Right lobe of liver (tissue), 6 donors: ENCODE data around the gene GPC5. TPM values are rescaled to one million over a fixed set of nuclear protein-coding genes. Genes with fewer than 3 reads are reported as not detected.

Source experiments
- ATAC-seq, 4 donors: fragments of 200-7000 bp; cut with Tn5 transposase; one replicate each; pipeline ENCODE4 v1.9.1; 2020; ENCODE audit warnings: mild to moderate bottlenecking in 4 of 4, moderate library complexity in 4 of 4
- DNase-seq, 3 donors: peaks; one replicate each; pipeline ENCODE4 v3.0.0-alpha.2; 2020
- H3K27ac ChIP-seq, 3 donors: fragments of 200-600 bp; one replicate each; pipeline ENCODE4 v1.8.0; 2022
- H3K27me3 ChIP-seq, 2 donors: fragments of 200-600 bp; one replicate each; pipeline ENCODE4 v1.8.0; 2022
- H3K36me3 ChIP-seq, 4 donors: fragments of 200-600 bp; sonication (generic) in 1 of 4; one replicate each; pipeline versions ENCODE4 v1.5.1 to v1.8.0; 2017 to 2022; ENCODE audit warnings: control low read depth in 1 of 4
- H3K4me1 ChIP-seq, 4 donors: fragments of 200-600 bp; sonication (generic) in 1 of 4; one replicate each; pipeline versions ENCODE4 v1.5.1 to v1.8.0; 2017 to 2022; ENCODE audit warnings: control low read depth in 1 of 4
- H3K4me3 ChIP-seq, 3 donors: fragments of 200-600 bp; one replicate each; pipeline ENCODE4 v1.8.0; 2022
- H3K9me3 ChIP-seq, 4 donors: fragments of 200-600 bp; sonication (generic) in 1 of 4; one replicate each; pipeline versions ENCODE4 v1.5.1 to v1.8.0; 2017 to 2022; ENCODE audit warnings: control low read depth in 1 of 4
- POLR2A ChIP-seq: fragments of 450-650 bp; IDR thresholded peaks from one replicate; pipeline ENCODE4 v1.6.1; 2017; ENCODE audit warnings: antibody characterized with exemption, mild to moderate bottlenecking
- WGBS: methylation state at CpG from one replicate; pipeline ENCODE4 v1.1.6; 2018; ENCODE audit warnings: low coverage, low lambda C conversion rate; ENCODE audit not compliant: insufficient coverage; ENCODE audit errors: missing lambda C conversion rate; 5-methylcytosine and 5-hydroxymethylcytosine counted together
- intact Hi-C, 2 donors: fragments of 100-400 bp; cut with DNase I; formaldehyde crosslinking; loops; one replicate each; pipeline versions ENCODE4 v1.11.2 to v1.14.1; 2022
- total RNA-seq, 6 experiments: library from RNA; depleted of rRNA in 2 of 6; stranded (reverse); fragments of >200 nt in 2 of 6; fragmentation: NEBNext Ultra II Directional in 3 of 6; extraction: Animal tissue kit (Norgen Biotek cat#: 25700) in 3 of 6; gene quantifications; one replicate each; pipeline versions ENCODE4 v1.1.0 to v1.2.4, GENCODE V29; 2016 to 2023
- TF ChIP-seq, protein P1 (sequence below), 4 donors: fragments of 200-600 bp in 3 of 4; fragments of 450-650 bp in 1 of 4; IDR thresholded peaks; one replicate each; pipeline versions ENCODE4 v1.5.1 to v1.8.0; 2016 to 2022; ENCODE audit warnings: antibody characterized with exemption in 4 of 4, mild to moderate bottlenecking in 2 of 4
- donor health status: DM: no; HTN: yes; CAD: no.
- donor health status: DM: no; HTN: no; CAD: no.
- donor health status: DM: no; HTN: no; CAD: no.
- donor health status: DM: no; HTN: yes; CAD: no.
- donor health status: DM: no; HTN: yes; CAD: no.

GPC5 gene
- total RNA-seq, 6 experiments from 2014 or later, result 0.12 to 0.99 (median 0.66) TPM

DNA sequence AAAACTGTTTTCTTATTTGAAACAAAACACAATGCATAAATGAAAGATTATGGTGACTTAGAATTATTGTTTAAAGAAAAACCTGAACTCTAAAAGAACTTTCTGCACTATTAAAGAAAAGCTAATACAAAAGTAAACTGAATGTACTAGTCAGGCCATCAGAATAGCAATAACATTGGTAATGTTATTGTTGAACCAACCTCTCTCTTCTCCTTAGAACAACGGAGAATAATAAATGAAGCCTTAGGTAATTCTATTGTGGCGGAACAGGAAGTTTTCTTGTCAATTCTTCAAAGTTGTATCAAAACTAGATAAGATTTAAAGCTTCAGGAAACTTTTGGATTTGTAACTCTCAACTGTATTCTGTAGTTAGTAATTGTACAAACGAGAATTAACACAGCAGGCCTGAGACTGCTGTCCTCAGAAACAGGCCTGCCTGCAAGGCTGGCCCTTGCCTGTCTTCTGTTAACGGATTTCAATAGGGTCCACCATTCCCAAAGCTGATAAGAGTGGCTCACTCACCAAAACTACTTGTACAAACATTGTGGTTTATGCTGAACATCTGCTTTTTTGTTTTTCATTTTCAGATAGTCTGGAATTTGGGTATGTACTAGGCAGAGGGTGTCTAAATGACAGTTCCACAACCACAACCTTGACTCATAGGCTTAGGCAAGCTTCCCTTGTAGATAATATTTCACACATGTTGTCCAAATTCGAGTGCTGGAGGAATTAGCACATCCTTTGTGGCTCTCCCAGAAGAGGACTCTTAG, 825.8 kb downstream of the GPC5 start:
- ATAC-seq, result no peak
- H3K27me3 ChIP-seq, result no peaks in the 10 kb centered on the region
- no peak overlapping the region for H3K4me3 ChIP-seq
- no peak for DNase-seq
- no peaks in the 10 kb centered on the region for H3K9me3 ChIP-seq
- intact Hi-C loops, result no loop called here
- no peaks in the 10 kb centered on the region for H3K36me3 ChIP-seq
- no peak overlapping the region for H3K27ac ChIP-seq
- no peaks in the 10 kb centered on the region for H3K4me1 ChIP-seq
- TF ChIP-seq, protein P1, sequence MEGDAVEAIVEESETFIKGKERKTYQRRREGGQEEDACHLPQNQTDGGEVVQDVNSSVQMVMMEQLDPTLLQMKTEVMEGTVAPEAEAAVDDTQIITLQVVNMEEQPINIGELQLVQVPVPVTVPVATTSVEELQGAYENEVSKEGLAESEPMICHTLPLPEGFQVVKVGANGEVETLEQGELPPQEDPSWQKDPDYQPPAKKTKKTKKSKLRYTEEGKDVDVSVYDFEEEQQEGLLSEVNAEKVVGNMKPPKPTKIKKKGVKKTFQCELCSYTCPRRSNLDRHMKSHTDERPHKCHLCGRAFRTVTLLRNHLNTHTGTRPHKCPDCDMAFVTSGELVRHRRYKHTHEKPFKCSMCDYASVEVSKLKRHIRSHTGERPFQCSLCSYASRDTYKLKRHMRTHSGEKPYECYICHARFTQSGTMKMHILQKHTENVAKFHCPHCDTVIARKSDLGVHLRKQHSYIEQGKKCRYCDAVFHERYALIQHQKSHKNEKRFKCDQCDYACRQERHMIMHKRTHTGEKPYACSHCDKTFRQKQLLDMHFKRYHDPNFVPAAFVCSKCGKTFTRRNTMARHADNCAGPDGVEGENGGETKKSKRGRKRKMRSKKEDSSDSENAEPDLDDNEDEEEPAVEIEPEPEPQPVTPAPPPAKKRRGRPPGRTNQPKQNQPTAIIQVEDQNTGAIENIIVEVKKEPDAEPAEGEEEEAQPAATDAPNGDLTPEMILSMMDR (IDR thresholded peaks at IDR 0.05), result no peak
- TF ChIP-seq POLR2A, result no peak
- WGBS, result 45% methylated on average over 5 of the region's 5 CpGs

DNA sequence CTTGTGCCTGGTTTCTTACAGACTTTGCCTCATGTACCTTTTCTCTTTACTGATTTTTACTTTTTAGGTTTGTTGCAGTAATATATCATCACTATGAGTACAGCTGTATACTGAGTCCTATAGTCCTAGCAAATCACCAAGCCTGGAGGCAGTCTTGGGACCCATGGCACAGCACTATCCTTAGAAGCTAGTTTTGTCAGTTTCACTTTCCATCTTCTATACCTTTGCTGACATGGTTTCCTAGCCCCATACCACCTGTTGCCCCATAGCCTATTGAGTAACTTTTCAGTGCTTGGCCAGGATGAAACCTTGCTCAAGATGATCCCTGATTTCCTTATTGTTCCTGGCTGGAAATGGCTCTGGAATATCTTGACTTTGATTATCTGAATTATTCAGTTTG, 826.4 kb downstream of the GPC5 start:
- Histone ChIP-seq H3K27me3 (no peaks in the 10 kb centered on the region), H3K4me3 (no peak overlapping the region), H3K4me1 (no peaks in the 10 kb centered on the region), H3K36me3 (no peaks in the 10 kb centered on the region), H3K27ac (no peak overlapping the region), H3K9me3 (no peaks in the 10 kb centered on the region)
- ATAC-seq (no peak), DNase-seq (no peak)
- intact Hi-C loops, result no loop called here
- TF ChIP-seq, protein P1 (IDR thresholded peaks at IDR 0.05), result no peak
- no peak for TF ChIP-seq POLR2A

DNA sequence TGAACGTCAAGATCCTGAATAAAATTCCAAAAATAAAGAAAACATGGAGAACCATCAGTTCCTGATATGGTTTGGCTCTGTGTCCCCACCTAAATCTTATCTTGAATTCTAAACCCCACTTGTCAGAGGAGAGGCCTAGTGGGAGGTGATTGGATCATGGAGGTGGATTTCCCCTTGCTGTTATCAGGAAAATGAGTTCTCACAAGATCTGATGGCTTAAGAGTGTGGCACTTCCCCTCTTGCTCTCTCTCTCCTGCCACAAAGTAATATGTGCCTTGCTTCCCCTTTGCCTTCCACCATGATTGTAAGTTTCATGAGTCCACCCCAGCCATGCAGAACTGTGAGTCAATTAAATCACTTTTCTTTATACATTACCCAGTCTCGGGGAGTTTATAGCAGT, 827.4 kb downstream of the GPC5 start:
- H3K4me1 ChIP-seq, result no peaks in the 10 kb centered on the region
- no peak for DNase-seq
- H3K27ac ChIP-seq, result no peak overlapping the region
- no peak for ATAC-seq
- intact Hi-C loops, result no loop called here
- no peaks in the 10 kb centered on the region for H3K36me3 ChIP-seq
- 79% methylated on average over 2 of the region's 2 CpGs for WGBS
- H3K27me3 ChIP-seq, result no peaks in the 10 kb centered on the region
- no peaks in the 10 kb centered on the region for H3K9me3 ChIP-seq
- TF ChIP-seq POLR2A, result no peak
- TF ChIP-seq, protein P1 (IDR thresholded peaks at IDR 0.05), result no peak
- H3K4me3 ChIP-seq, result no peak overlapping the region

DNA sequence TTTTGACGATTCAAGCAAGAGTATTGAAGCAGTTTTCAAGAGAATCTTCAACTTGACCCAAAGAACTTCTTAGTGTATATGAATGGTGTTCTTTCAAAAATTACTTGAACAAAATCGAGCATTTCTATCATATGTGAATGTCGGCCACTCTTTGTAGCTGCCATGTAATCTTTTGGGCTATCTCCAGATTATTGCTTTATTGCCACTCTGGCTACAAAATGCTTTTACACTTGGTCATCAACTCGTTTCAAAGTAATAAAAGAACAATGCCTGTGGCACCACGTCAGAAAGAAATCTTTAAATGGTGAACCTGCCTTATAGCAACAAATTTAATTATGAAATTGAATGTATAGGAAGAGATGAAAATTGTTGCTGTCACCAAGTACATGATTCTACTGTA, 834.5 kb downstream of the GPC5 start:
- H3K4me1 ChIP-seq, result no peaks in the 10 kb centered on the region
- H3K27me3 ChIP-seq, result no peaks in the 10 kb centered on the region
- H3K36me3 ChIP-seq, result no peaks in the 10 kb centered on the region
- H3K27ac ChIP-seq, result no peak overlapping the region
- DNase-seq (no peak), ATAC-seq (no peak)
- WGBS, result 57% methylated on average over 5 of the region's 5 CpGs
- no peaks in the 10 kb centered on the region for H3K9me3 ChIP-seq
- H3K4me3 ChIP-seq, result no peak overlapping the region
- TF ChIP-seq, protein P1 (IDR thresholded peaks at IDR 0.05), result no peak
- TF ChIP-seq POLR2A, result no peak
- intact Hi-C loops, result no loop called here
